HCT116 (cell line): ENCODE measurements around the gene TSC22D4. TPM values are rescaled to one million over a fixed set of nuclear protein-coding genes. Genes with fewer than 3 reads are reported as not detected.

Experiments used
- ATAC-seq: fragments of 200-7000 bp; cut with Tn5 transposase; 2 replicates; pipeline ENCODE4 v1.9.1; 2020; ENCODE audit warnings: mild to moderate bottlenecking, moderate library complexity
- BruUV-seq: library from RNA; stranded (reverse); fragments of 400-500 nt; replicated peaks from 2 replicates; lab custom pipeline; 2021; lab: Mats Ljungman, UMichigan
- CTCF ChIA-PET: fragments of 300-600 bp; sonication (Branson Sonifier 250); formaldehyde crosslinking; loops from one replicate; lab custom pipeline; 2021; ENCODE audit warnings: antibody characterized with exemption; lab: Charles Lee
- POLR2A ChIA-PET: fragments of 300-600, 350-600 bp; sonication (Branson Sonifier 250); formaldehyde crosslinking; loops from one replicate; lab custom pipeline; 2021; ENCODE audit warnings: antibody characterized with exemption; lab: Charles Lee
- RAD21 ChIA-PET, 2 experiments: fragments of 300-600 bp; sonication (Branson Sonifier 250); formaldehyde crosslinking; loops; one replicate each; lab custom pipeline; 2023; ENCODE audit warnings: low total read pairs in 2 of 2; ENCODE audit not compliant: uncharacterized antibody in 2 of 2, unreplicated experiment in 2 of 2, low non-redundant PET in 1 of 2; lab: Charles Lee
- DNase-seq: peaks from one replicate; pipeline ENCODE4 v3.0.0-alpha.2; 2010; ENCODE audit warnings: low read depth, low spot score
- H2AFZ ChIP-seq: fragments of 200-600 bp; shearing (Covaris generic), sonication (generic); 2 replicates; pipeline ENCODE4 v1.6.1; 2017; ENCODE audit warnings: low read depth, mixed run types, mixed read lengths, antibody characterized with exemption, low read length; ENCODE audit not compliant: poor library complexity, severe bottlenecking
- H3K27ac ChIP-seq: 2 replicates; pipeline ENCODE4 v1.5.1; 2012; ENCODE audit warnings: low read depth, low read length
- H3K27me3 ChIP-seq: fragments of 200-600 bp; sonication (generic); 2 replicates; pipeline ENCODE4 v1.6.1; 2016; ENCODE audit warnings: mixed run types, low read length, mixed read lengths; ENCODE audit not compliant: insufficient read depth
- H3K36me3 ChIP-seq, 2 experiments: fragments of 200-500 bp in 1 of 2; fragments of 200-600 bp in 1 of 2; sonication (Bioruptor generic) in 1 of 2; sonication (generic) in 1 of 2; 2 replicates each; pipeline versions ENCODE4 v1.5.1 to v1.6.1; 2014 to 2016; ENCODE audit warnings: low read length in 2 of 2, inconsistent platforms in 1 of 2, mixed read lengths in 1 of 2, mixed run types in 1 of 2; ENCODE audit not compliant: insufficient read depth in 2 of 2, control insufficient read depth in 1 of 2
- H3K4me1 ChIP-seq, 2 experiments: fragments of 200-600 bp in 1 of 2; sonication (generic) in 1 of 2; 2 replicates each; pipeline versions ENCODE4 v1.5.1 to v1.6.1; 2012 to 2017; ENCODE audit warnings: low read length in 2 of 2, inconsistent platforms in 1 of 2, mild to moderate bottlenecking in 1 of 2, mixed read lengths in 1 of 2, mixed run types in 1 of 2, moderate library complexity in 1 of 2; ENCODE audit not compliant: insufficient read depth in 2 of 2, control insufficient read depth in 1 of 2
- H3K4me2 ChIP-seq: fragments of 200-600 bp; sonication (generic); 2 replicates; pipeline ENCODE4 v1.6.1; 2017; ENCODE audit warnings: mixed run types, low read length, mixed read lengths
- H3K4me3 ChIP-seq, 2 experiments: fragments of 200-600 bp in 1 of 2; sonication (generic) in 1 of 2; replicated peaks in 1 of 2; 2 replicates each; pipeline ENCODE4 v1.5.1; 2011 to 2016; ENCODE audit warnings: low read length in 2 of 2, control low read depth in 1 of 2, low read depth in 1 of 2, mild to moderate bottlenecking in 1 of 2, mixed read lengths in 1 of 2, mixed run types in 1 of 2
- H3K79me2 ChIP-seq: fragments of 200-600 bp; sonication (generic); 2 replicates; pipeline ENCODE4 v1.6.1; 2017; ENCODE audit warnings: mild to moderate bottlenecking, mixed run types, low read length, moderate library complexity, mixed read lengths; ENCODE audit not compliant: insufficient read depth
- H3K9ac ChIP-seq: fragments of 200-600 bp; sonication (generic); 2 replicates; pipeline ENCODE4 v1.6.1; 2016; ENCODE audit warnings: low read length, mixed read lengths
- H3K9me2 ChIP-seq: fragments of 200-600 bp; sonication (generic), shearing (Covaris generic); 2 replicates; pipeline ENCODE4 v1.6.1; 2017; ENCODE audit warnings: mixed run types, mild to moderate bottlenecking, moderate library complexity; ENCODE audit not compliant: insufficient read depth
- H3K9me3 ChIP-seq, 2 experiments: fragments of 200-500 bp in 1 of 2; fragments of 200-600 bp in 1 of 2; sonication (Bioruptor generic) in 1 of 2; sonication (generic) in 1 of 2; 2 replicates each; pipeline ENCODE4 v1.6.1; 2014 to 2017; ENCODE audit warnings: low read length in 2 of 2, mixed read lengths in 2 of 2, inconsistent platforms in 1 of 2, low read depth in 1 of 2, mild to moderate bottlenecking in 1 of 2, mixed run types in 1 of 2, moderate library complexity in 1 of 2; ENCODE audit not compliant: control insufficient read depth in 1 of 2, insufficient read depth in 1 of 2
- H4K20me1 ChIP-seq: fragments of 200-600 bp; sonication (generic), shearing (Covaris generic); 2 replicates; pipeline ENCODE4 v1.6.1; 2017; ENCODE audit warnings: mixed run types, mild to moderate bottlenecking, moderate library complexity; ENCODE audit not compliant: insufficient read depth
- ATF3 ChIP-seq: IDR thresholded peaks from 2 replicates; pipeline ENCODE4 v1.6.1; 2012
- CBX3 ChIP-seq: IDR thresholded peaks from 2 replicates; pipeline ENCODE4 v1.6.1; 2012; ENCODE audit warnings: low read depth
- CEBPB ChIP-seq: IDR thresholded peaks from 2 replicates; pipeline ENCODE4 v1.6.1; 2012; ENCODE audit warnings: low read depth
- CTCF ChIP-seq, 3 experiments: fragments of 200-600 bp in 1 of 3; sonication (generic) in 1 of 3; IDR thresholded peaks in 2 of 3; conservative IDR thresholded peaks in 1 of 3; 2 replicates each; pipeline ENCODE4 v1.5.1; 2012 to 2017; ENCODE audit warnings: low read depth in 2 of 3, low read length in 2 of 3, antibody characterized with exemption in 1 of 3, borderline replicate concordance in 1 of 3, control low read depth in 1 of 3, mild to moderate bottlenecking in 1 of 3, mixed read lengths in 1 of 3, mixed run types in 1 of 3, moderate library complexity in 1 of 3; ENCODE audit not compliant: insufficient read depth in 1 of 3
- ELF1 ChIP-seq: IDR thresholded peaks from 2 replicates; pipeline ENCODE4 v1.6.1; 2012; ENCODE audit warnings: low read depth, borderline replicate concordance
- FOSL1 ChIP-seq: IDR thresholded peaks from 2 replicates; pipeline ENCODE4 v1.6.1; 2012; ENCODE audit warnings: low read depth
- JUND ChIP-seq: IDR thresholded peaks from 2 replicates; pipeline ENCODE4 v1.6.1; 2012
- MAX ChIP-seq: IDR thresholded peaks from 2 replicates; pipeline ENCODE4 v1.6.1; 2012
- POLR2A ChIP-seq: IDR thresholded peaks from 2 replicates; pipeline ENCODE4 v1.7.0; 2011; ENCODE audit warnings: borderline replicate concordance; ENCODE audit not compliant: insufficient read depth, insufficient read length; ENCODE audit errors: extremely low read depth
- POLR2AphosphoS5 ChIP-seq: IDR thresholded peaks from 2 replicates; pipeline ENCODE4 v1.6.1; 2011; ENCODE audit warnings: mild to moderate bottlenecking, low read depth, low read length, moderate library complexity
- RAD21 ChIP-seq: IDR thresholded peaks from 2 replicates; pipeline ENCODE4 v1.6.1; 2012; ENCODE audit warnings: low read depth, mild to moderate bottlenecking
- REST ChIP-seq: IDR thresholded peaks from 2 replicates; pipeline ENCODE4 v1.6.1; 2012; ENCODE audit warnings: low read depth
- SRF ChIP-seq: IDR thresholded peaks from 2 replicates; pipeline ENCODE4 v1.6.1; 2012; ENCODE audit warnings: low read depth
- YY1 ChIP-seq: IDR thresholded peaks from 2 replicates; pipeline ENCODE4 v1.6.1; 2011; ENCODE audit warnings: low read length, low read depth, moderate library complexity, mild to moderate bottlenecking; ENCODE audit not compliant: insufficient replicate concordance; ENCODE audit errors: extremely low read depth
- ZBTB33 ChIP-seq: IDR thresholded peaks from 2 replicates; pipeline ENCODE4 v1.6.1; 2011; ENCODE audit warnings: mild to moderate bottlenecking, low read length, moderate library complexity; ENCODE audit not compliant: insufficient replicate concordance; ENCODE audit errors: extremely low read depth
- ZFX ChIP-seq: fragments of 450-650 bp; IDR thresholded peaks from 2 replicates; pipeline ENCODE4 v1.6.1; 2017
- ZNF274 ChIP-seq: fragments of 200-500 bp; sonication (Bioruptor generic); IDR thresholded peaks from 2 replicates; pipeline ENCODE4 v1.6.1; 2014; ENCODE audit warnings: mild to moderate bottlenecking, low read depth, low read length, inconsistent platforms
- intact Hi-C: fragments of 100-400 bp; cut with micrococcal nuclease; formaldehyde crosslinking; loops from 2 replicates; pipeline ENCODE4 v1.10.0; 2022
- total RNA-seq: library from RNA; stranded (reverse); gene quantifications from one replicate; pipeline ENCODE4 v1.2.1, GENCODE V29; 2021; ENCODE audit not compliant: unreplicated experiment

TSC22D4 gene
- total RNA-seq, 1 experiment from 2014 or later: 36.9 TPM

GRCh38 chr7:100496509-100496908 lies 17.5 kb upstream of the TSC22D4 start (continued):
- TF ChIP-seq POLR2AphosphoS5 (no peak), RAD21 (no peak), CEBPB (no peak), ATF3 (no peak), POLR2A (no peak), REST (no peak)

GRCh38 chr7:100493476-100494264 lies 14.7 kb upstream of the TSC22D4 start:
- Histone ChIP-seq H3K36me3 (no peaks in the 10 kb centered on the region), H3K9me2 (no peaks in the 10 kb centered on the region), H3K4me3 (no peak overlapping the region), H3K9me3 (no peaks in the 10 kb centered on the region), H4K20me1 (no peaks in the 10 kb centered on the region), H3K9ac (no peak overlapping the region), H2AFZ (no peak overlapping the region), H3K4me2 (no peak overlapping the region), H3K79me2 (no peaks in the 10 kb centered on the region), H3K27me3 (no peaks in the 10 kb centered on the region), H3K4me1 (no peaks in the 10 kb centered on the region), H3K27ac (no peak overlapping the region)
- BruUV-seq: no TSS peak
- intact Hi-C loops: no loop called here
- POLR2A ChIA-PET: no interaction called here
- RAD21 ChIA-PET: no interaction called here
- CTCF ChIA-PET: no interaction called here
- ATAC-seq: no peak
- DNase-seq: no peak
- no peak for TF ChIP-seq CTCF (IDR thresholded peaks at IDR 0.05 in 2 of 3, conservative IDR thresholded peaks at IDR 0.05 in 1 of 3; ENCODE audit: borderline replicate concordance in 1 of 3, insufficient read depth in 1 of 3, low read depth in 2 of 3, low read length in 2 of 3)
- no peak for TF ChIP-seq JUND
- no peak for TF ChIP-seq SRF
- no peak for TF ChIP-seq FOSL1
- TF ChIP-seq ZNF274: no peak
- TF ChIP-seq MAX: no peak
- TF ChIP-seq ZBTB33: no peak
- TF ChIP-seq CEBPB: no peak
- TF ChIP-seq YY1: no peak
- TF ChIP-seq ATF3: no peak
- no peak for TF ChIP-seq CBX3
- no peak for TF ChIP-seq ELF1
- TF ChIP-seq ZFX: no peak
